ENCODE measurements around the gene WDR81. TPM values are rescaled to one million over a fixed set of nuclear protein-coding genes. Genes with fewer than 3 reads are reported as not detected.

Gene WDR81
- total RNA-seq, 1 donor from 2014 or later: 16.0 TPM

DNA sequence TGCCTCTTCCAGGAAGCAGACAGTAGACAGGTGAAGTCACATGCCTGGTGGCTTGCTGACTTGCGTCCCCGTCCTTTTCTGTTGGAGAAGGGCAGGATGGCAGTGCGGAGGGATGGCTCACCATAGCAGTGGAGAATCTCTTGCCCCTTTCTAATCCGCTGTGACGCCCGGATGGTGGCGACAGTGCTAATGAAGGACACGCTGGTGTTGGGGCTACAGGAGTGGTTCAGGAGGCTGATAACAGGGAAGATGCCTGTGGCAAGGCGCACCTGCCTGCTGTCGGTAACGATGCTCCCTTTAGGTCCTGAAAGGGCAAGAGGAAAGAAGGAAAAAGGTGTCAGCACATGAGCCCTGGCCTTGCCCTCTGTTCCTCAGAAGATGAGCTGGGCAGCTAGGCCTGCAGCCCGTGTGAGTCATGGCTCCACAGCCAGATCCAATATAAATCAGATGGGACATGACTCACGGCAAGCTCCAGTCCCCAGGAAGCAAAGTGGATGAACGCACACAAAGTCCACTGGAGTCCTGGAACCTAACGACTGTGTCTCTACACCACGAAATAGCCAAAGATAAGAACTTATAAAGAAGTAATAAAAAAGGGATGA is 62.9 kb downstream of the WDR81 start:
- Mint-ChIP-seq H3K27me3 (no peaks in the 10 kb centered on the region), H3K4me3 (no peak overlapping the region), H3K36me3 (peaks cover 27% of the 10 kb centered on the region), H3K4me1 (ENCODE audit: unreplicated experiment) (peaks cover 15% of the 10 kb centered on the region), H3K27ac (peak overlapping the region; percentile 16), H3K9me3 (no peaks in the 10 kb centered on the region)
- no peak for DNase-seq (ENCODE audit: extremely low spot score, unreplicated experiment)
- TF ChIP-seq, protein P1, sequence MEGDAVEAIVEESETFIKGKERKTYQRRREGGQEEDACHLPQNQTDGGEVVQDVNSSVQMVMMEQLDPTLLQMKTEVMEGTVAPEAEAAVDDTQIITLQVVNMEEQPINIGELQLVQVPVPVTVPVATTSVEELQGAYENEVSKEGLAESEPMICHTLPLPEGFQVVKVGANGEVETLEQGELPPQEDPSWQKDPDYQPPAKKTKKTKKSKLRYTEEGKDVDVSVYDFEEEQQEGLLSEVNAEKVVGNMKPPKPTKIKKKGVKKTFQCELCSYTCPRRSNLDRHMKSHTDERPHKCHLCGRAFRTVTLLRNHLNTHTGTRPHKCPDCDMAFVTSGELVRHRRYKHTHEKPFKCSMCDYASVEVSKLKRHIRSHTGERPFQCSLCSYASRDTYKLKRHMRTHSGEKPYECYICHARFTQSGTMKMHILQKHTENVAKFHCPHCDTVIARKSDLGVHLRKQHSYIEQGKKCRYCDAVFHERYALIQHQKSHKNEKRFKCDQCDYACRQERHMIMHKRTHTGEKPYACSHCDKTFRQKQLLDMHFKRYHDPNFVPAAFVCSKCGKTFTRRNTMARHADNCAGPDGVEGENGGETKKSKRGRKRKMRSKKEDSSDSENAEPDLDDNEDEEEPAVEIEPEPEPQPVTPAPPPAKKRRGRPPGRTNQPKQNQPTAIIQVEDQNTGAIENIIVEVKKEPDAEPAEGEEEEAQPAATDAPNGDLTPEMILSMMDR (conservative IDR thresholded peaks at IDR 0.05): no peak

Other genes starting within 250 kb of the WDR81 start
- 73.6 and 132 TPM in 2 replicates for gene MYO1C, start 232.0 kb upstream of the WDR81 start, total RNA-seq (ENCODE audit: low replicate concordance)
- gene INPP5K, start 208.1 kb upstream of the WDR81 start, total RNA-seq (ENCODE audit: low replicate concordance): 21.2 and 29.7 TPM in 2 replicates
- gene PITPNA, start 161.9 kb upstream of the WDR81 start, total RNA-seq (ENCODE audit: low replicate concordance): 64.5 and 76.1 TPM in 2 replicates
- gene SLC43A2, start 95.9 kb upstream of the WDR81 start, total RNA-seq (ENCODE audit: low replicate concordance): 23.5 and 28.6 TPM in 2 replicates
- gene SCARF1, start 79.0 kb upstream of the WDR81 start, total RNA-seq (ENCODE audit: low replicate concordance): 0.97 and 1.3 TPM in 2 replicates
- 5.9 and 6.4 TPM in 2 replicates for gene RILP, start 74.8 kb upstream of the WDR81 start, total RNA-seq (ENCODE audit: low replicate concordance)
- gene PRPF8, start 39.8 kb upstream of the WDR81 start, total RNA-seq (ENCODE audit: low replicate concordance): 277 and 321 TPM in 2 replicates
- gene TLCD2, start 14.3 kb upstream of the WDR81 start, total RNA-seq (ENCODE audit: low replicate concordance): 4.0 and 4.3 TPM in 2 replicates
- gene SERPINF2, start 18.2 kb downstream of the WDR81 start, total RNA-seq (ENCODE audit: low replicate concordance): 28.3 and 36.3 TPM in 2 replicates
- gene SERPINF1, start 37.4 kb downstream of the WDR81 start, total RNA-seq (ENCODE audit: low replicate concordance): 9.6 and 98.8 TPM in 2 replicates
- 18.0 and 22.5 TPM in 2 replicates for gene SMYD4, start 105.2 kb downstream of the WDR81 start, total RNA-seq (ENCODE audit: low replicate concordance)
- gene RPA1, start 105.3 kb downstream of the WDR81 start, total RNA-seq (ENCODE audit: low replicate concordance): 91.5 and 129 TPM in 2 replicates

All from type B pancreatic cell (in vitro differentiated cells).